GM10266 (cell line): ENCODE data around the gene GNG5.

Experiments
- DNase-seq: peaks from one replicate; pipeline ENCODE4 v3.0.0; 2012; ENCODE audit errors: extremely low spot score
- TF ChIP-seq, protein P1 (sequence below): IDR thresholded peaks from 2 replicates; pipeline ENCODE4 v1.5.1; 2012; ENCODE audit warnings: mild to moderate bottlenecking, low read depth; ENCODE audit not compliant: control insufficient read depth, insufficient read depth; ENCODE audit errors: missing control alignments

The GNG5 gene

DNA sequence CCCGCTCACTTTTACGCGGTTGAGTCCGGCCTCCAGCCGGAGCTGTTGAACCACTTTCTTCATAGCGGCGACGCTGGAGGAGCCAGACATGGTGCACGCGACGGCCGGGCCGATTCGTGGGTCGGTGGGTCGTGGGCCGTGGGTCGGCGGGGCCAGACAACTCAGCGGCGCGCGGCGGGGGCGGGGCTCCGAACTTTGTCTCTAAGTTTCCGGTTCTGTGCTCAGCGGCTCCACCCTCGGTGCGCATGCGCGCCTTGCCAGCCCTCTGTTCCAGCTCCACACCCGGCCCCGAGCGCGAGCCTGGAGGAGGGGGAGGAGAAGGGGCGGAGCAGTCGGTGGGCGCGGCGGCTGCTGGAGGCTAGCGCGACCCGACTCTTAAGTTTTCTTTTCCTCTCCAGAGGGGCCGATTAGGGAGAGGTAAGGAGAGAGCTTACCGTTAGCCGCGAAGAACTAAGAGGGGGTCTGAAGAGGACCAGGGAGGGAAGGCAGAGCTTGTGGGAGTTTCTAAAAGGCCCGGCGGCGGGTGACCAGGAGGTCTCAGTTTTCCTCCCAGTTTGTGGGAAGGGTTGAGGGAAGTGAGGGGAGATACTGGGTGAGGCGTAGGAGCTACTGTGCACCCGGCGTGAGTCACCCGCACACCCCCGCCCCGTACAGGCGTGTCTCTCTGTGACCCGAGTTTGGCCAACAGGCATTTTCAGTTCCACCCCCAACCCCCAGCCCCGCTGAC, at the start of gene GNG5, which contains the start of gene SPATA1:
Gene GNG5 (minus strand): TSS at position 580 of the 727 bp plus-strand sequence. CDS start 490 bp downstream, at position 90.
Gene SPATA1 (plus strand): TSS at position 385 of the 727 bp plus-strand sequence. CDS start 9,974 bp downstream, outside the sequence.
- DNase-seq: peak; percentile 97
- TF ChIP-seq, protein P1, sequence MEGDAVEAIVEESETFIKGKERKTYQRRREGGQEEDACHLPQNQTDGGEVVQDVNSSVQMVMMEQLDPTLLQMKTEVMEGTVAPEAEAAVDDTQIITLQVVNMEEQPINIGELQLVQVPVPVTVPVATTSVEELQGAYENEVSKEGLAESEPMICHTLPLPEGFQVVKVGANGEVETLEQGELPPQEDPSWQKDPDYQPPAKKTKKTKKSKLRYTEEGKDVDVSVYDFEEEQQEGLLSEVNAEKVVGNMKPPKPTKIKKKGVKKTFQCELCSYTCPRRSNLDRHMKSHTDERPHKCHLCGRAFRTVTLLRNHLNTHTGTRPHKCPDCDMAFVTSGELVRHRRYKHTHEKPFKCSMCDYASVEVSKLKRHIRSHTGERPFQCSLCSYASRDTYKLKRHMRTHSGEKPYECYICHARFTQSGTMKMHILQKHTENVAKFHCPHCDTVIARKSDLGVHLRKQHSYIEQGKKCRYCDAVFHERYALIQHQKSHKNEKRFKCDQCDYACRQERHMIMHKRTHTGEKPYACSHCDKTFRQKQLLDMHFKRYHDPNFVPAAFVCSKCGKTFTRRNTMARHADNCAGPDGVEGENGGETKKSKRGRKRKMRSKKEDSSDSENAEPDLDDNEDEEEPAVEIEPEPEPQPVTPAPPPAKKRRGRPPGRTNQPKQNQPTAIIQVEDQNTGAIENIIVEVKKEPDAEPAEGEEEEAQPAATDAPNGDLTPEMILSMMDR: no peak

DNA sequence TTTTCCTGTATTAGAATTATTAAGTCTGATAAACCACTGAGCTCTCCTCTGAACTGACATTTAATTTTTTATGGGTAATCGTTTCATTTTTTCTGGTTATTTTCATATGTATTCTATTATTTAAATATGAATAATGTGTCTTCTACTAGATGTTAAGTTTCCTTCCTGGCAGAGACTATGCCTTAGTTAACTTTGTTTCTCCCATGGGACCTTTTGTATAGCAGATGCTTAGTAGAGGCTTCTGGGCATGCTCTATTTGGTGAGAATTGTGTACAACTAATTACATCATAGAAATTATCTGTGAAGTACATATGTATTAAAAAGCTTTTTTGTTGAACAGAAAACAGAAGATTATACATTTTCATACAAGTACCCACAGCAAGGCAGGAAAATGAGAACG, 44.4 kb upstream of the GNG5 start:
- DNase-seq: no peak
- TF ChIP-seq, protein P1: no peak

DNA sequence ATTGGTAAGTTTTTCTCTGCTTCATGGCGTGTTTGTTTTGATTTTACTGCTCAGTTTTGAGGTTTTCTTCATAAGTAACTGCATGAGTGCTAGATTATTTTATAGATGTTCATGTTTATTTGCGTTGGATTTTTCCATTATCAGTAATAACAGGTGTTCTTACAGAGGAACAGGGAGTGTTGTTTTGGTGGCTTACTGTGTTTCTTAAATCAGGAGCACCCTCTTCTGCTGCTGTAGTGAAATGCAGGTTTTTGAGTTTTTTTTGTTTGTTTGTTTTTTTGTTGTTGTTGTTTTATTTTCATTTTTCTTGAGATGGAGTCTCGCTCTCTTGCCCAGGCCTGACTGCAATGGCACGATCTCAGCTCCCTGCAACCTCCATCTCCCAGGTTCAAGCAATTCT, 35.3 kb upstream of the GNG5 start:
- TF ChIP-seq, protein P1: peak; percentile 15
- no peak for DNase-seq

DNA sequence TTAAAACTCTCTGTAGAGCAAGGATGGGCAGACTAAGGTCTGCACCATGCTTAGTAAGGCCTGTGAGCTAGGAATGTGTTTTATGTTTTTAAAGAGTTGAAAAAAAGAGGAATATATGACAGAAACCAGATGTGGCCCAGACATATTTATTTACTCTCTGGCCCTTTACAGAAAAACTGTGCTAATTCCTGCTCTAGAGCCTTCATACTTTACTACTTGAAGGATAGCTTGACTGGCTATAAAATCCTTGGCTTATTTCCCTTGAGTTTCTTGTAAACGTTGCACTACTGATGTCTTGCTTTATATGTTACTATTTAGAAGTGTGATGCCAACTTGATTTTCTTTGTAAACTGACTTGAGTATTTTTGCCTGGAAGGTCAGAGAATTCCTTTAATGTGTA, 34.4 kb upstream of the GNG5 start:
- TF ChIP-seq, protein P1: no peak
- DNase-seq: no peak

DNA sequence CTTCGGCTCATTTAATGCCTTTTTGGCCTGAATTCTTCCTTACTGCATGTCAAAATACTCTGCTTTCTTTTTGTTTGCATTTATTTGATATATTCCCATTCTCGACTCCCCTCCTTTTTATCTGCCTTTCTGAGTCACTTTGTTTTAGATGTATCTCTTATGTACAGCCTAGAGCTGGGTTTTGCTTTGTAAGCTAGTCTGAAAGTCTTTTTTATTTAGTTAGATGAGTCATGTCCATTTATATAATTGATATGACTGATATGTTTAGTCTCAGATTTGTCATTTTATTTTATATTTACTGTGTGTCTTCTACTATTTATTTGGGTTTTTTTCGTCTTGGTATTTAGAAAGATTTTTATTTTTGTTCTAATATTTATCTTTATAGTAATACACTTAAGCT, 33.6 kb upstream of the GNG5 start:
- TF ChIP-seq, protein P1: no peak
- no peak for DNase-seq

DNA sequence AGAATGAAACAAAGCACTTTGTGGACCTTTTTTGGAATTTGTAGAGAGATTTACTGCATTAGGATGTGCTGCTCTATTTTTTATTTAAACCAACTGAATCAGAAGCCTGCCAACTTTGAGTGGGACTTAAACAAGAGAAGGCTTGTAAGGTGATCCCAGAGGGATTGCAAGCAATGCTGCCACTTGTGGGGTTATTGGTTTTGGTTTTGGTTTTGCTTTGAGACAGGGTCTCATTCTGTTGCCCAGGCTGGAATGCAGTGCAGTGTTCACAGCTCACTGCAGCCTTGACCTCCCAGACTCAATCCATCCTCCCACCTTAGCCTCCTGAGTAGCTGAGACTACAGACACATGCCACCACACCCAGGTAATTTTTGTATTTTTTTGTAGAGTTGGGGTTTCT, 32.2 kb upstream of the GNG5 start:
- DNase-seq: no peak
- TF ChIP-seq, protein P1: no peak

DNA sequence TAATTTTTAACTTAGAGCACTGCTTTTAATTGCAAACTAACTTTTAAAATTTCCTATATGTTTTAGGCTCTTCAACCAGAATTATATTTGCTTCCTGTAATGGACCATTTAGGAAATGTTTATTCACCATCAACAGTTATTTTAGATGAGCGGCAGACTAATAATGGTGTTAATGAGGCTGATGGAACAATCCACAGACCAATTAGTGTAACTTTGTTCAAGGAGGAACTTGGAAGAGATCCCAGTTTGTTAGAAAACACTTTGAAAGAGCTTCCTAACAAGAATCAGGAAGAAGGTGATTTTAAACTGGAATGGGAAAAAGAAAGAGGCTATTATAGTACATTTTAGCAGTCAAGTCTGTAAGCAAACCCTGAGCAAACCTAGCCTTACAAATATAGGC, 19.4 kb upstream of the GNG5 start:
- DNase-seq: no peak
- TF ChIP-seq, protein P1: no peak
